ENCODE results near the gene GEN1.

- TF ChIP-seq POLR2A (IDR thresholded peaks at IDR 0.05; ENCODE audit: low read length) (no peak), GATA1 (IDR thresholded peaks at IDR 0.05; ENCODE audit: low read depth, low read length) (no peak)
These were observed 25.7 kb upstream of the GEN1 start for GRCh38 chr2:17728210-17728609.
